Trophoblast cell (in vitro differentiated cells and primary cell): ENCODE measurements around the gene FBXO24.
A peak's percentile ranks its signal among the peaks of the same experiment; 100 is the strongest.

ENCODE experiments used
- DNase-seq, 2 donors: peaks; one replicate each; pipeline ENCODE4 v3.0.0-alpha.2; 2016
- H2AFZ ChIP-seq: 2 replicates; pipeline ENCODE4 v1.6.1; 2013; ENCODE audit warnings: low read length, moderate library complexity, mild to moderate bottlenecking; ENCODE audit not compliant: insufficient read depth, poor library complexity
- H2AK5ac ChIP-seq: 2 replicates; pipeline ENCODE4 v1.6.1; 2013; ENCODE audit warnings: mild to moderate bottlenecking, low read length
- H2BK120ac ChIP-seq: 2 replicates; pipeline ENCODE4 v1.6.1; 2013; ENCODE audit warnings: low read length, mild to moderate bottlenecking, moderate library complexity; ENCODE audit not compliant: insufficient read depth, poor library complexity
- H2BK12ac ChIP-seq: 2 replicates; pipeline ENCODE4 v1.6.1; 2013; ENCODE audit warnings: mild to moderate bottlenecking, low read length, moderate library complexity
- H2BK5ac ChIP-seq: 2 replicates; pipeline ENCODE4 v1.6.1; 2013; ENCODE audit warnings: low read length, low read depth, moderate library complexity, mild to moderate bottlenecking; ENCODE audit not compliant: poor library complexity
- H3K14ac ChIP-seq: 2 replicates; pipeline ENCODE4 v1.6.1; 2013; ENCODE audit warnings: mild to moderate bottlenecking, low read length
- H3K18ac ChIP-seq: 2 replicates; pipeline ENCODE4 v1.6.1; 2013; ENCODE audit warnings: mild to moderate bottlenecking, low read length
- H3K23ac ChIP-seq: 2 replicates; pipeline ENCODE4 v1.6.1; 2013; ENCODE audit warnings: low read length
- H3K27ac ChIP-seq: 2 replicates; pipeline ENCODE4 v1.5.1; 2013; ENCODE audit warnings: low read depth, mild to moderate bottlenecking, inconsistent platforms, low read length, moderate library complexity
- H3K27me3 ChIP-seq: 2 replicates; pipeline ENCODE4 v1.6.1; 2013; ENCODE audit warnings: inconsistent platforms, mild to moderate bottlenecking, low read length, moderate library complexity; ENCODE audit not compliant: insufficient read depth
- H3K36me3 ChIP-seq, 2 experiments: 1 replicate in 1 of 2; 2 replicates in 1 of 2; pipeline ENCODE4 v1.6.1; 2013; ENCODE audit warnings: low read length in 2 of 2, mild to moderate bottlenecking in 2 of 2, moderate library complexity in 1 of 2; ENCODE audit not compliant: insufficient read depth in 2 of 2, control insufficient read depth in 1 of 2
- H3K4ac ChIP-seq: 2 replicates; pipeline ENCODE4 v1.6.1; 2013; ENCODE audit warnings: low read depth, mild to moderate bottlenecking, low read length, moderate library complexity
- H3K4me1 ChIP-seq, 2 experiments: 1 replicate in 1 of 2; 2 replicates in 1 of 2; pipeline ENCODE4 v1.6.1; 2013; ENCODE audit warnings: low read length in 2 of 2, mild to moderate bottlenecking in 2 of 2, moderate library complexity in 1 of 2; ENCODE audit not compliant: insufficient read depth in 2 of 2, control insufficient read depth in 1 of 2
- H3K4me2 ChIP-seq: 2 replicates; pipeline ENCODE4 v1.6.1; 2013; ENCODE audit warnings: inconsistent platforms, mild to moderate bottlenecking, low read length, moderate library complexity
- H3K4me3 ChIP-seq: 2 replicates; pipeline ENCODE4 v1.5.1; 2013; ENCODE audit warnings: mild to moderate bottlenecking, low read depth, low read length, inconsistent platforms
- H3K79me1 ChIP-seq: one replicate; pipeline ENCODE4 v1.6.1; 2013; ENCODE audit warnings: low read length
- H3K79me2 ChIP-seq: 2 replicates; pipeline ENCODE4 v1.6.1; 2013; ENCODE audit warnings: low read length, mild to moderate bottlenecking; ENCODE audit not compliant: control insufficient read depth, insufficient read depth, poor library complexity
- H3K9ac ChIP-seq: 2 replicates; pipeline ENCODE4 v1.6.1; 2013; ENCODE audit warnings: mild to moderate bottlenecking, low read length
- H3K9me3 ChIP-seq: 2 replicates; pipeline ENCODE4 v1.6.1; 2013; ENCODE audit warnings: low read depth, mild to moderate bottlenecking, control low read depth, inconsistent platforms, low read length; ENCODE audit not compliant: insufficient read depth
- H4K12ac ChIP-seq: 2 replicates; pipeline ENCODE4 v1.6.1; 2013; ENCODE audit warnings: low read depth, mild to moderate bottlenecking, low read length, moderate library complexity
- H4K8ac ChIP-seq: 2 replicates; pipeline ENCODE4 v1.6.1; 2013; ENCODE audit warnings: low read depth, mild to moderate bottlenecking, low read length, moderate library complexity
- H4K91ac ChIP-seq: one replicate; pipeline ENCODE4 v1.6.1; 2013; ENCODE audit warnings: low read depth, mild to moderate bottlenecking, low read length, moderate library complexity
- WGBS: extraction: QIAGEN DNeasy Blood & Tissue Kit; methylation state at CpG from one replicate; pipeline ENCODE4 v1.1.7; 2013; ENCODE audit warnings: missing lambda C conversion rate; ENCODE audit not compliant: insufficient read length, insufficient coverage; ENCODE audit errors: extremely low coverage; 5-methylcytosine and 5-hydroxymethylcytosine counted together

Gene FBXO24

GRCh38 chr7:100571829-100572116, 14.4 kb upstream of the FBXO24 start:
- Histone ChIP-seq H3K4ac (no peak overlapping the region), H3K79me1 (no peaks in the 10 kb centered on the region)

GRCh38 chr7:100572281-100572948, 13.7 kb upstream of the FBXO24 start:
- H3K4ac ChIP-seq, result no peak overlapping the region
- H3K4me2 ChIP-seq, result no peak overlapping the region
- peaks cover 21 to 27% of the 10 kb centered on the region in 2 experiments for H3K4me1 ChIP-seq
- no peak overlapping the region for H4K8ac ChIP-seq
- H3K79me2 ChIP-seq, result no peaks in the 10 kb centered on the region
- H3K27me3 ChIP-seq, result peaks cover 9% of the 10 kb centered on the region
- no peak for DNase-seq
- H3K9ac ChIP-seq, result no peak overlapping the region
- no peaks in the 10 kb centered on the region for H3K79me1 ChIP-seq
- H2BK5ac ChIP-seq, result no peak overlapping the region
- H4K91ac ChIP-seq, result no peak overlapping the region
- H3K27ac ChIP-seq, result no peak overlapping the region
- no peak overlapping the region for H3K23ac ChIP-seq
- no peak overlapping the region for H4K12ac ChIP-seq
- no peak overlapping the region for H2BK120ac ChIP-seq
- H2AFZ ChIP-seq, result no peak overlapping the region
- no peak overlapping the region for H3K18ac ChIP-seq
- H3K14ac ChIP-seq, result no peak overlapping the region
- H3K4me3 ChIP-seq, result no peak overlapping the region
- H3K9me3 ChIP-seq, result peaks cover 8% of the 10 kb centered on the region
- peaks cover 38 to 42% of the 10 kb centered on the region in 2 experiments for H3K36me3 ChIP-seq
- no CpG with 5 or more reads among the region's 20 CpGs for WGBS
- H2BK12ac ChIP-seq, result no peak overlapping the region
- no peak overlapping the region for H2AK5ac ChIP-seq

More at GRCh38 chr7:100571829-100572116, 14.4 kb upstream of the FBXO24 start:
- no peak overlapping the region for H3K27ac ChIP-seq
- H4K91ac ChIP-seq, result no peak overlapping the region
- no peak overlapping the region for H3K4me3 ChIP-seq
- WGBS, result no CpG with 5 or more reads among the region's 2 CpGs
- H2BK120ac ChIP-seq, result no peak overlapping the region
- no peak overlapping the region for H3K23ac ChIP-seq
- no peaks in the 10 kb centered on the region for H3K79me2 ChIP-seq
- H3K4me2 ChIP-seq, result no peak overlapping the region
- no peak overlapping the region for H4K8ac ChIP-seq
- no peak overlapping the region for H3K9ac ChIP-seq
- no peak overlapping the region for H2BK5ac ChIP-seq
- H3K18ac ChIP-seq, result no peak overlapping the region
- no peak overlapping the region for H2AK5ac ChIP-seq
- H3K27me3 ChIP-seq, result peaks cover 9% of the 10 kb centered on the region
- no peak overlapping the region for H4K12ac ChIP-seq
- peaks cover 8% of the 10 kb centered on the region for H3K9me3 ChIP-seq
- no peak overlapping the region for H2BK12ac ChIP-seq
- no peak overlapping the region for H2AFZ ChIP-seq
- peaks cover 21 to 27% of the 10 kb centered on the region in 2 experiments for H3K4me1 ChIP-seq
- H3K36me3 ChIP-seq, result peaks cover 32 to 35% of the 10 kb centered on the region in 2 experiments
- H3K14ac ChIP-seq, result no peak overlapping the region
- peak in 1 of 2 donors; percentile 32 for DNase-seq

DNA sequence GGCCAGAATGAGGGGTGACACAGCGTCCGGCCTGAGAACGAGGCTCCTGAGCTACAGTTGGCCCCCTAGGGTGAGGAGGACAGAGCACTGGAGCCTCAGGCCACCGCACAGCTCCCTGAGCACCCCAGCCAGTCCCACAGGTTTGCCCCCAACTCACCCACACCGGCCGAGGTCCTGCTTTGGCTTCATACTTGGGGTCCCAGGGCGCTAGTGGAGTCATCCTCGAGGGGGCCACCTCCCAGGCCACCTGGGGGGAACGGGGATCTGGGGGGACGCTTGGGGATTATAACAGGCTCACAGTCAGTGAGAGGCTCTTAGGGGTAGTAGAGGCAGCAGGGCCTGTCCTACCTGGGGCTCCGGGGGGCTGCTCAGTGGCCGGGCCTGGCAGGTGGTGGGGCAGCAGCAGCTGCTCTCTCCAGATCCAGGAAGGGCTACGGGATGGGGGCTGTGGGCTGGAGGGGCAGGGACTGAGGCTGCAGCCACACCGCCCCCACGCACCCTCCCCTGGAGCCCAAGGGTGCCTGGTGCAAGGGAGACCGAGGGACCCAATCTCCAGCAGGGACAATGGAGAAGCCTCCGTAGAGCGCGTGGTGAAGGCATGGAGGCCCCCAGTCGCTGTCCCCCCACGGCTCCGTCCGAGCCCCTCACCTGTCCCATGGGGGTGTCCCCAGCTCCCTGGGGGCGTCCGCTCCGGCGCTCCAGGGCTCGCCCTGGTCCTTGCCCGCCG, 13.0 kb upstream of the FBXO24 start:
- H4K8ac ChIP-seq, result no peak overlapping the region

DNA sequence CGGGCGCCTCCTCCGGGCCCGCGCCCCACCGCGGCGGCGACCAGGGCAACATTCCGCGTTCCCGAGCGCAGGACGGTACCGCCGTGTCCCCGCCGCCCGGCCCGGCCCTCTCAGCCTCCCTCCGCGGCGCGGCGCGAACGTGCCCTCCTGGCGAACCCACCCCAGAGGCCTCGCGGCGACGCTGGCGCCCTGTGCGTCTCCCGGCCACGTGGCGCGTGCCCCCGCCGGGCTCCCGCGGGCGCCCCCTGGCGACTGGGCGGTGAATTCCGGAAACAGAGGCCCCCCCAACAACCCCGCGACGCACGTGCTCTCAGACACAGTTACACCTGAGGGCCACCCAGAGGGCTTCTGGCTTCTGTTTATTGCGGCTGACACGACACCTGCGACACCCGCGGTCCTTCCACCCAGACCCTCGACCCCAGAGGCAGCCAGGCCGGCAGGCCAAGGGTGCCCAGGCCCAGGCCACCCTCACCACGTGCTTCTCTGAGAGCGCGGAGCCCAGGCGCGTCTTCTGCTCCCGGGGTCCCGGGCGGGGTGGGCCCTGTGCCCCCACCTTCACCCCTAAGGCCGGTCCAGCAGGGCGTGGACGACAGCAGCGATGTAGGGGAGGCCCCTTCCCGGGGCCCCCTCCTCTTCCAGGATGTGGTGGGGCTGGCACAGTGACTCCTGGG, 12.3 kb upstream of the FBXO24 start, which contains the start of gene SAP25:
SAP25 (minus strand) TSS at position 210 of the 671 bp plus-strand sequence; CDS start at position 52, 158 bp downstream.
- no peak within 1 kb of the TSS for H2BK5ac ChIP-seq
- H3K4ac ChIP-seq, result no peak within 1 kb of the TSS
- no peak within 1 kb of the TSS for H3K23ac ChIP-seq
- no CpG with 5 or more reads among the region's 70 CpGs for WGBS
- H3K18ac ChIP-seq, result no peak within 1 kb of the TSS
- peaks cover 9% of the 10 kb centered on the region for H3K27me3 ChIP-seq
- H3K79me1 ChIP-seq, result no peaks in the 10 kb centered on the region
- H4K12ac ChIP-seq, result no peak within 1 kb of the TSS
- no peak within 1 kb of the TSS for H4K91ac ChIP-seq
- H2AFZ ChIP-seq, result no peak within 1 kb of the TSS
- peaks cover 21 to 27% of the 10 kb centered on the region in 2 experiments for H3K4me1 ChIP-seq
- H3K27ac ChIP-seq, result no peak within 1 kb of the TSS
- H3K79me2 ChIP-seq, result no peaks in the 10 kb centered on the region
- H3K14ac ChIP-seq, result no peak within 1 kb of the TSS
- H3K36me3 ChIP-seq, result peaks cover 53 to 56% of the 10 kb centered on the region in 2 experiments
- H3K4me3 ChIP-seq, result no peak within 1 kb of the TSS
- no peak within 1 kb of the TSS for H3K9ac ChIP-seq
- H2BK12ac ChIP-seq, result no peak within 1 kb of the TSS
- peaks cover 5% of the 10 kb centered on the region for H3K9me3 ChIP-seq
- H4K8ac ChIP-seq, result no peak within 1 kb of the TSS
- no peak within 1 kb of the TSS for H2AK5ac ChIP-seq
- no peak for DNase-seq
- H3K4me2 ChIP-seq, result no peak within 1 kb of the TSS
- no peak within 1 kb of the TSS for H2BK120ac ChIP-seq

More for the DNA sequence above, 13.0 kb upstream of the FBXO24 start:
- H3K4me3 ChIP-seq, result no peak overlapping the region
- no peak overlapping the region for H3K9ac ChIP-seq
- H3K14ac ChIP-seq, result no peak overlapping the region
- no peak overlapping the region for H4K91ac ChIP-seq
- peaks cover 21 to 27% of the 10 kb centered on the region in 2 experiments for H3K4me1 ChIP-seq
- no peak overlapping the region for H2BK12ac ChIP-seq
- H3K4me2 ChIP-seq, result no peak overlapping the region
- H2BK120ac ChIP-seq, result no peak overlapping the region
- H2AK5ac ChIP-seq, result no peak overlapping the region
- no peak overlapping the region for H2AFZ ChIP-seq
- no CpG with 5 or more reads among the region's 30 CpGs for WGBS
- no peaks in the 10 kb centered on the region for H3K79me2 ChIP-seq
- peaks cover 9% of the 10 kb centered on the region for H3K27me3 ChIP-seq
- no peaks in the 10 kb centered on the region for H3K79me1 ChIP-seq
- H3K4ac ChIP-seq, result no peak overlapping the region
- H2BK5ac ChIP-seq, result no peak overlapping the region
- peaks cover 45 to 49% of the 10 kb centered on the region in 2 experiments for H3K36me3 ChIP-seq
- no peak overlapping the region for H3K27ac ChIP-seq
- H3K18ac ChIP-seq, result no peak overlapping the region
- DNase-seq, result no peak
- no peak overlapping the region for H3K23ac ChIP-seq
- H3K9me3 ChIP-seq, result peaks cover 8% of the 10 kb centered on the region
- no peak overlapping the region for H4K12ac ChIP-seq
